Ovary (tissue), 9 donors: Measurements from ENCODE around the gene FAM222A. TPM values are rescaled to one million over a fixed set of nuclear protein-coding genes. Genes with fewer than 3 reads are reported as not detected.

Source experiments
- DNase-seq, 5 donors: peaks; one replicate each; pipeline ENCODE4 v3.0.0-alpha.2; 2019 to 2020
- H3K27ac ChIP-seq, 2 donors: fragments of 200-600 bp; one replicate each; pipeline versions ENCODE4 v1.5.1 to v1.8.0; 2019 to 2022
- H3K27me3 ChIP-seq: fragments of 200-600 bp; one replicate; pipeline ENCODE4 v1.8.0; 2022
- H3K36me3 ChIP-seq: fragments of 200-600 bp; sonication (generic); one replicate; pipeline ENCODE4 v1.5.1; 2019
- H3K4me1 ChIP-seq: one replicate; pipeline ENCODE4 v1.8.1; 2013; ENCODE audit warnings: mild to moderate bottlenecking, moderate library complexity; ENCODE audit not compliant: insufficient read depth
- H3K4me3 ChIP-seq: fragments of 200-600 bp; sonication (generic); one replicate; pipeline ENCODE4 v1.5.1; 2017
- H3K9me3 ChIP-seq, 2 donors: fragments of 200-600 bp in 1 of 2; sonication (generic) in 1 of 2; one replicate each; pipeline versions ENCODE4 v1.5.1 to v1.8.1; 2013 to 2019; ENCODE audit warnings: mild to moderate bottlenecking in 1 of 2, moderate library complexity in 1 of 2
- CTCF ChIP-seq, 3 donors: fragments of 450-650 bp in 2 of 3; fragments of 200-600 bp in 1 of 3; IDR thresholded peaks; one replicate each; pipeline versions ENCODE4 v1.5.1 to v1.8.0; 2016 to 2022; ENCODE audit warnings: antibody characterized with exemption in 3 of 3, mild to moderate bottlenecking in 1 of 3
- EP300 ChIP-seq: sonication (generic); formaldehyde crosslinking; IDR thresholded peaks from one replicate; pipeline ENCODE4 v1.6.1; 2017; ENCODE audit warnings: antibody characterized with exemption
- POLR2A ChIP-seq: fragments of 450-650 bp; IDR thresholded peaks from one replicate; pipeline ENCODE4 v1.6.1; 2017; ENCODE audit warnings: antibody characterized with exemption, mild to moderate bottlenecking, moderate library complexity
- WGBS, 3 donors: extraction: QIAGEN DNeasy Blood & Tissue Kit in 1 of 3; methylation state at CpG; one replicate each; pipeline versions ENCODE4 v1.1.5 to v1.1.7; 2013 to 2017; 5-methylcytosine and 5-hydroxymethylcytosine counted together
- intact Hi-C, 4 donors: fragments of 100-400 bp; cut with DNase I; formaldehyde crosslinking; loops; one replicate each; pipeline versions ENCODE4 v1.11.0 to v1.15.1; 2022 to 2023
- polyA plus RNA-seq, 2 donors: library from polyadenylated mRNA; stranded (reverse); fragments of 200-250 nt in 1 of 2; fragments of 350-450 nt in 1 of 2; fragmentation: Illumina TruSeq in 1 of 2; extraction: RNeasy Lipid Tissue Mini Kit (QIAGEN cat#74804) in 1 of 2; gene quantifications; one replicate each; pipeline ENCODE4 v1.2.3, GENCODE V29; 2013 to 2014
- total RNA-seq, 7 donors: library from RNA; depleted of rRNA in 2 of 7; stranded (reverse); fragments of >200 nt in 2 of 7; fragmentation: NEBNext Ultra II Directional in 3 of 7; extraction: Animal tissue kit (Norgen Biotek cat#: 25700) in 3 of 7; gene quantifications; one replicate each; pipeline versions ENCODE4 v1.1.0 to v1.2.4, GENCODE V29; 2016 to 2023
- donor health status: DM: no; HTN: no; CAD: no; lungs with moderate emphysema.
- donor health status: DM: no; HTN: no; CAD: no.
- donor health status: Bipolar disorder and iron deficiency.
- donor health status: DM: yes; HTN: yes; CAD: no.
- donor health status: DM: no; HTN: no; CAD: no.
- donor health status: DM: yes; HTN: yes; CAD: no.

FAM222A gene
- total and polyA plus RNA-seq, 9 donors = 4.8 to 28.4 (median 13.7) TPM

GRCh38 chr12:109706747-109707469 is 6.7 kb upstream of the FAM222A start:
- no peak for DNase-seq
- no peaks in the 10 kb centered on the region for H3K36me3 ChIP-seq
- no peak overlapping the region for H3K27ac ChIP-seq
- 22 to 40% (median 33%) methylated on average over 10 of the region's 10 CpGs for WGBS, 3 donors
- no peak for TF ChIP-seq CTCF (IDR thresholded peaks at IDR 0.05)
- no peak for TF ChIP-seq POLR2A
- no peak for TF ChIP-seq EP300
- H3K4me3 ChIP-seq = no peak overlapping the region
- intact Hi-C loops = loop anchor here in 1 of 4 donors (5.0 kb wide), 1 partner anchor 110 kb away; no protein-coding TSS in a partner anchor
- no peaks in the 10 kb centered on the region for H3K4me1 ChIP-seq
- no peaks in the 10 kb centered on the region for H3K9me3 ChIP-seq
- H3K27me3 ChIP-seq = no peaks in the 10 kb centered on the region

- intact Hi-C loops = loop anchor here in 1 of 4 donors (5.0 kb wide), 1 partner anchor 110 kb away; no protein-coding TSS in a partner anchor
- no peak for DNase-seq
- H3K4me3 ChIP-seq = no peak overlapping the region
- TF ChIP-seq EP300 = no peak
- TF ChIP-seq POLR2A = no peak
- no peak for TF ChIP-seq CTCF (IDR thresholded peaks at IDR 0.05)
- no peaks in the 10 kb centered on the region for H3K27me3 ChIP-seq
- no peaks in the 10 kb centered on the region for H3K9me3 ChIP-seq
- WGBS, 3 donors = 48 to 65% (median 59%) methylated on average over 4 of the region's 4 CpGs
- H3K27ac ChIP-seq = no peak overlapping the region
- no peaks in the 10 kb centered on the region for H3K36me3 ChIP-seq
- H3K4me1 ChIP-seq = no peaks in the 10 kb centered on the region
These were observed 6.2 kb upstream of the FAM222A start for GRCh38 chr12:109707470-109707821.

GRCh38 chr12:109708939-109709338 is 4.7 kb upstream of the FAM222A start:
- intact Hi-C loops = loop anchor here in 1 of 4 donors (5.0 kb wide), 1 partner anchor 112 kb away; no protein-coding TSS in a partner anchor
- WGBS, 3 donors = 43 to 56% (median 46%) methylated on average over 5 of the region's 5 CpGs
- H3K27me3 ChIP-seq = no peaks in the 10 kb centered on the region

GRCh38 chr12:109709401-109709991 is 4.1 kb upstream of the FAM222A start:
- Histone ChIP-seq H3K9me3 (no peaks in the 10 kb centered on the region), H3K4me1 (no peaks in the 10 kb centered on the region), H3K36me3 (no peaks in the 10 kb centered on the region), H3K27ac (no peak overlapping the region), H3K4me3 (no peak overlapping the region), H3K27me3 (no peaks in the 10 kb centered on the region)
- no peak for DNase-seq
- 82 to 89% (median 84%) methylated on average over 11 of the region's 11 CpGs for WGBS, 3 donors
- intact Hi-C loops = loop anchor here in 1 of 4 donors (5.0 kb wide), 1 partner anchor 112 kb away; no protein-coding TSS in a partner anchor
- TF ChIP-seq POLR2A = no peak
- no peak for TF ChIP-seq EP300
- TF ChIP-seq CTCF (IDR thresholded peaks at IDR 0.05) = no peak

More at GRCh38 chr12:109708939-109709338, 4.7 kb upstream of the FAM222A start:
- Histone ChIP-seq H3K36me3 (no peaks in the 10 kb centered on the region), H3K27ac (no peak overlapping the region), H3K4me1 (no peaks in the 10 kb centered on the region), H3K4me3 (no peak overlapping the region), H3K9me3 (no peaks in the 10 kb centered on the region)
- TF ChIP-seq CTCF (IDR thresholded peaks at IDR 0.05) (no peak), EP300 (no peak), POLR2A (no peak)
- DNase-seq = no peak
